CD4-positive, alpha-beta T cell treated with Interleukin-2 at 100 ng/mL for 4 hours (primary cell): ENCODE data around the gene DNASE2B.

ENCODE experiments used
- DNase-seq: peaks from one replicate; pipeline ENCODE4 v3.0.0-alpha.2; 2020; ENCODE audit warnings: low spot score

Gene DNASE2B

DNA sequence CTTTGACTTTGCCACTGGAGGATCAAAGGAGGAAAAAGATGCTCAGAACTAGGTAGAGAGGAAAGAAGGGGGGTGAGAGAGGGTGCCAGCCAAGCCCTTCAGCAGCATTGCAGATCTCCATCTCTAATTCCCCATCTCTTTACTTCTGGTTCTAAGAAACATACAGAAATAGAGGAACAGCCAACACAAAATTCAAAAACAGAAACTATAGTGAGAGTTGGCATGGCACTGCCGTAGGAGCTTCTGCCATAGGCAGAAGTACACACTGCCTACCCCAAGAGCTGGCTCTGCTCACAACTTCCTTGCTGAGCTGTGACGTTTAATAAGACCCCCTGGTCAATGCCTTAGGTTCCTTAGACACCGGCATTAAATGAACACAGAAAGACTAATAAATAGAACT, 54.2 kb downstream of the DNASE2B start:
- no peak for DNase-seq

DNA sequence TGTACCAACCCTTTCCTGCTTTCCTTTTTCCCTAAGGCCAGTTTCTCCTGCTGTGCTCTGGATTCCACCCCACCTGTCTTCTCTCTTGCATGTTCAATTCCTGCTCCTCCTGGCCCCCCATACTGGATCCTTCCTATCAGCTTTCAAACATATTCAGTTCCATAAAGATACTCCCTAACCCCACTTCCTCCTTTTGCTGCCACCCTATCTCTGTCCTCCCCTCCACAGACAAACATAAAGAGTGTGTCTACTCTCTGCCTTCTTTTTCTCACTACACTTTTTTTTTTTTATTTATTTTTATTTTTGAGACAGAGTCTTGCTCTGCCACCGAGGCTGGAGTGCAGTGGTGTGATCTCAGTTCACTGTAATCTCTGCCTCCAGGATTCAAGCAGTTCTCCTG, 63.8 kb downstream of the DNASE2B start:
- DNase-seq: no peak
